Mesothelial cell of epicardium (in vitro differentiated cells): Measurements from ENCODE around the gene NEK11. TPM values are rescaled to one million over a fixed set of nuclear protein-coding genes. Genes with fewer than 3 reads are reported as not detected.

Source experiments
- DNase-seq, 2 experiments: peaks; one replicate each; pipeline ENCODE4 v3.0.0; 2021; ENCODE audit warnings: low spot score in 2 of 2; ENCODE audit not compliant: unreplicated experiment in 2 of 2
- H3K27ac Mint-ChIP-seq: 2 replicates; pipeline ENCODE4 v1.8.0; 2021; ENCODE audit warnings: mixed read lengths
- H3K27me3 Mint-ChIP-seq: 2 replicates; pipeline ENCODE4 v1.8.0; 2021; ENCODE audit warnings: low read depth, mixed read lengths
- H3K36me3 Mint-ChIP-seq: 2 replicates; pipeline ENCODE4 v1.8.0; 2021; ENCODE audit warnings: mixed read lengths
- H3K4me1 Mint-ChIP-seq: 2 replicates; pipeline ENCODE4 v1.8.0; 2021; ENCODE audit warnings: mixed read lengths
- H3K4me3 Mint-ChIP-seq: 2 replicates; pipeline ENCODE4 v1.8.0; 2021; ENCODE audit warnings: mild to moderate bottlenecking, moderate library complexity, mixed read lengths
- H3K9me3 Mint-ChIP-seq: 2 replicates; pipeline ENCODE4 v1.8.0; 2021; ENCODE audit warnings: mixed read lengths
- total RNA-seq: library from RNA; stranded (reverse); gene quantifications from 3 replicates; pipeline ENCODE4 v1.2.1, GENCODE V29; 2021
- TF ChIP-seq, protein P1 (sequence below): fragments of 200-600 bp; sonication (generic); IDR thresholded peaks from one replicate; pipeline ENCODE4 v1.5.0; 2021; ENCODE audit warnings: antibody characterized with exemption; ENCODE audit not compliant: unreplicated experiment

The NEK11 gene
- total RNA-seq, 1 donor from 2014 or later: 11.3 TPM

- TF ChIP-seq, protein P1, sequence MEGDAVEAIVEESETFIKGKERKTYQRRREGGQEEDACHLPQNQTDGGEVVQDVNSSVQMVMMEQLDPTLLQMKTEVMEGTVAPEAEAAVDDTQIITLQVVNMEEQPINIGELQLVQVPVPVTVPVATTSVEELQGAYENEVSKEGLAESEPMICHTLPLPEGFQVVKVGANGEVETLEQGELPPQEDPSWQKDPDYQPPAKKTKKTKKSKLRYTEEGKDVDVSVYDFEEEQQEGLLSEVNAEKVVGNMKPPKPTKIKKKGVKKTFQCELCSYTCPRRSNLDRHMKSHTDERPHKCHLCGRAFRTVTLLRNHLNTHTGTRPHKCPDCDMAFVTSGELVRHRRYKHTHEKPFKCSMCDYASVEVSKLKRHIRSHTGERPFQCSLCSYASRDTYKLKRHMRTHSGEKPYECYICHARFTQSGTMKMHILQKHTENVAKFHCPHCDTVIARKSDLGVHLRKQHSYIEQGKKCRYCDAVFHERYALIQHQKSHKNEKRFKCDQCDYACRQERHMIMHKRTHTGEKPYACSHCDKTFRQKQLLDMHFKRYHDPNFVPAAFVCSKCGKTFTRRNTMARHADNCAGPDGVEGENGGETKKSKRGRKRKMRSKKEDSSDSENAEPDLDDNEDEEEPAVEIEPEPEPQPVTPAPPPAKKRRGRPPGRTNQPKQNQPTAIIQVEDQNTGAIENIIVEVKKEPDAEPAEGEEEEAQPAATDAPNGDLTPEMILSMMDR: no peak
- H3K27me3 Mint-ChIP-seq: peaks cover 6% of the 10 kb centered on the region
- peaks cover 1% of the 10 kb centered on the region for H3K9me3 Mint-ChIP-seq
- no peak for DNase-seq
- no peaks in the 10 kb centered on the region for H3K4me1 Mint-ChIP-seq
- H3K36me3 Mint-ChIP-seq: no peaks in the 10 kb centered on the region
- no peak overlapping the region for H3K27ac Mint-ChIP-seq
- H3K4me3 Mint-ChIP-seq: no peak overlapping the region
These were observed 257.2 kb downstream of the NEK11 start for GRCh38 chr3:131283862-131284261.

- no peaks in the 10 kb centered on the region for H3K4me1 Mint-ChIP-seq
- TF ChIP-seq, protein P1: no peak
These were observed 257.6 kb downstream of the NEK11 start for GRCh38 chr3:131284302-131284701.

GRCh38 chr3:131285456-131285855 lies 258.8 kb downstream of the NEK11 start:
- no peaks in the 10 kb centered on the region for H3K4me1 Mint-ChIP-seq
- no peak overlapping the region for H3K4me3 Mint-ChIP-seq

More at GRCh38 chr3:131284302-131284701, 257.6 kb downstream of the NEK11 start:
- Mint-ChIP-seq H3K36me3 (no peaks in the 10 kb centered on the region), H3K4me3 (no peak overlapping the region), H3K27me3 (peaks cover 6% of the 10 kb centered on the region), H3K9me3 (peaks cover 3% of the 10 kb centered on the region), H3K27ac (no peak overlapping the region)
- no peak for DNase-seq

GRCh38 chr3:131299836-131300235 lies 273.2 kb downstream of the NEK11 start:
- Mint-ChIP-seq H3K27me3 (peaks cover 22% of the 10 kb centered on the region), H3K36me3 (no peaks in the 10 kb centered on the region), H3K4me3 (no peak overlapping the region), H3K4me1 (no peaks in the 10 kb centered on the region), H3K27ac (no peak overlapping the region), H3K9me3 (peaks cover 18% of the 10 kb centered on the region)
- DNase-seq: no peak
- TF ChIP-seq, protein P1: no peak

More at GRCh38 chr3:131285456-131285855, 258.8 kb downstream of the NEK11 start:
- TF ChIP-seq, protein P1: no peak
- Mint-ChIP-seq H3K9me3 (peaks cover 3% of the 10 kb centered on the region), H3K27ac (no peak overlapping the region), H3K27me3 (peaks cover 6% of the 10 kb centered on the region), H3K36me3 (no peaks in the 10 kb centered on the region)
- DNase-seq: no peak

DNA sequence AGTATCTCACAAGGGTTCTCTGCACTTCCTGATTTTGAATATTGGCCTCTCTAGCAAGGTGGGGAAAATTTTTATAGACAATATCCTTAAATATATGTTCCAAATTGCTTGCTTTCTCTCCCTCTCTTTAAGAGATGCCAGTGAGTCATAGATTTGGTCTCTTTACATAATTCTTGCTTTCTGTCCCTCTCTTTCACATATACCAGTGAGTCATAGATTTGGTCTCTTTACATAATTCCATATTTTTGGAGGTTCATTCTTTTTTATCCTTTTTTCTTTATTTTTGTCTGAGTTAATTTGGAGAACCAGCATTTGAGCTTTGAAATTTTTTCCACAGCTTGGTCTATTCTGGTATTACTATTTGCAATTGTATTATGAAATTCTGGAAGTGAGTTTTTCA lies 277.2 kb downstream of the NEK11 start:
- H3K4me3 Mint-ChIP-seq: no peak overlapping the region
- no peaks in the 10 kb centered on the region for H3K36me3 Mint-ChIP-seq
- no peak overlapping the region for H3K27ac Mint-ChIP-seq
- no peak for DNase-seq
- TF ChIP-seq, protein P1: no peak
- peaks cover 15% of the 10 kb centered on the region for H3K9me3 Mint-ChIP-seq
- peaks cover 32% of the 10 kb centered on the region for H3K27me3 Mint-ChIP-seq
- H3K4me1 Mint-ChIP-seq: no peaks in the 10 kb centered on the region

GRCh38 chr3:131304890-131305289 lies 278.2 kb downstream of the NEK11 start:
- peaks cover 9% of the 10 kb centered on the region for H3K9me3 Mint-ChIP-seq
- H3K27me3 Mint-ChIP-seq: peaks cover 32% of the 10 kb centered on the region
- H3K4me3 Mint-ChIP-seq: no peak overlapping the region
- no peaks in the 10 kb centered on the region for H3K36me3 Mint-ChIP-seq
- TF ChIP-seq, protein P1: no peak
- H3K4me1 Mint-ChIP-seq: no peaks in the 10 kb centered on the region
- no peak overlapping the region for H3K27ac Mint-ChIP-seq
- DNase-seq: no peak
